Effector memory CD4-positive, alpha-beta T cell (primary cell): ENCODE results near the gene OPN3.

Experiments
- DNase-seq, 3 donors: peaks; one replicate each; pipeline ENCODE4 v3.0.0-alpha.2; 2020
- H3K27ac ChIP-seq: 2 replicates; pipeline ENCODE4 v1.7.0; 2013; ENCODE audit warnings: mild to moderate bottlenecking, low read length, moderate library complexity; ENCODE audit not compliant: insufficient read depth, poor library complexity, severe bottlenecking
- H3K27me3 ChIP-seq: replicated peaks from 2 replicates; pipeline ENCODE4 v1.7.0; 2013; ENCODE audit warnings: mild to moderate bottlenecking, low read length; ENCODE audit not compliant: insufficient read depth, control insufficient read depth, poor library complexity, severe bottlenecking
- H3K36me3 ChIP-seq: 2 replicates; pipeline ENCODE4 v1.7.0; 2013; ENCODE audit warnings: mild to moderate bottlenecking, low read length, moderate library complexity; ENCODE audit not compliant: control insufficient read depth, insufficient read depth
- H3K4me1 ChIP-seq: 2 replicates; pipeline ENCODE4 v1.7.0; 2013; ENCODE audit warnings: low read length, mild to moderate bottlenecking; ENCODE audit not compliant: control insufficient read depth, insufficient read depth, poor library complexity, severe bottlenecking
- H3K4me3 ChIP-seq: 2 replicates; pipeline ENCODE4 v1.7.0; 2013; ENCODE audit warnings: low read length, low read depth, mild to moderate bottlenecking; ENCODE audit not compliant: insufficient read depth, poor library complexity, severe bottlenecking
- H3K9me3 ChIP-seq: 2 replicates; pipeline ENCODE4 v1.7.0; 2013; ENCODE audit warnings: mild to moderate bottlenecking, low read length, moderate library complexity; ENCODE audit not compliant: control insufficient read depth

Gene OPN3

GRCh38 chr1:241611063-241611462, 29.1 kb downstream of the OPN3 start:
- H3K27ac ChIP-seq, result no peak overlapping the region
- H3K36me3 ChIP-seq, result no peaks in the 10 kb centered on the region
- H3K27me3 ChIP-seq, result no peaks in the 10 kb centered on the region
- no peak for DNase-seq
- no peaks in the 10 kb centered on the region for H3K4me1 ChIP-seq
- no peaks in the 10 kb centered on the region for H3K9me3 ChIP-seq
- H3K4me3 ChIP-seq, result no peak overlapping the region

GRCh38 chr1:241610056-241610815, 29.9 kb downstream of the OPN3 start:
- Histone ChIP-seq H3K4me1 (no peaks in the 10 kb centered on the region), H3K36me3 (no peaks in the 10 kb centered on the region), H3K4me3 (no peak overlapping the region), H3K27ac (no peak overlapping the region), H3K27me3 (no peaks in the 10 kb centered on the region), H3K9me3 (no peaks in the 10 kb centered on the region)
- no peak for DNase-seq

DNA sequence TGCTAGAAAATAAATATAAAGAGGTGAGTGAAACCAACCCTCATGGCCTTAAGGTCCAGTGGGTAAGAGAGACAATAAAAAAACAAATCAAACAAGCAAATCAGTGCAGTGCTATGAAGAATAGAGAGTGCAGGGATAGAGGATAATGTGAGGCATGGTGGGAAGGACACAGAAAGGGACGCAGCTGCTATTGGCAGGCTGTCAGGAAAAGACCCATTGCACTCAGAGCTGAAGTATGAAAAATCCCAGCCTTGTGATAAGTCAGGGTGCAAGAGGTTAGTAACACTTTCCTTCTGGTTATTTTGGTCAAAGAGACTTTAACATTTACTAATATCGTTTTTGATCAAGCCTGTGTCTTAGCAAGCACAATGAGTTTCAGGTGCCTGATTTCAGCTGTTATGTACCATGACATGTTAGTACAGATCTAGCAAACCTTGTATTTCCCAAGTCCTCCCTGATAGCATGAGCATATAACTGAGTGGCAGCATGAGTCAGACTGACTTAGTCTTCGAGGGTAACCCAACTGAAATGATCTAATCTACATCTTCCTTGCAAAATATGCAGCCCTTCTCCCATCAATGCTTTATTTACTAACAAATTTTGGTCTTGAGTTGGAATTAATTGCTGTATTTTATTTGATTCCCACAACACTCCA, 31.7 kb downstream of the OPN3 start:
- Histone ChIP-seq H3K4me3 (no peak overlapping the region), H3K36me3 (no peaks in the 10 kb centered on the region), H3K4me1 (no peaks in the 10 kb centered on the region), H3K9me3 (no peaks in the 10 kb centered on the region), H3K27me3 (no peaks in the 10 kb centered on the region), H3K27ac (no peak overlapping the region)
- no peak for DNase-seq

DNA sequence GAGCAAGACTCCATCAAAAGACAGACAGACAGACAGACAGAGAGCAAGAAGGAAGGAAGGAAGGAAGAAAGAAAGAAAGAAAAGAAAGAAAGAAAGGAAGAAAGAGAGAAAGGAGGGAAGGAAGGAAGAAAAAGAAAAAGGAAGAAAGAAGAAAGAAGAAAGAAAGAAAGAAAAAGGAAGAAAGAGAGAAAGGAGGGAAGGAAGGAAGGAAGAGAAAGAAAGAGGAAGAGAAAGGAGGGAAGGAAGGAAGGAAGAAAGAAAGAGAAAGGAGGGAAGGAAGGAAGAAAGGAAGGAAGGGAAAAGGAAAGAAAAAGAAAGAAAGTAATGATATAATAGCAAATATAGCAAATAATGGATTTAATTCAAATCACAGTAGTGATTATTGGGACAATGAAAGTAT, 32.7 kb downstream of the OPN3 start:
- Histone ChIP-seq H3K27me3 (no peaks in the 10 kb centered on the region), H3K4me3 (no peak overlapping the region), H3K4me1 (no peaks in the 10 kb centered on the region), H3K36me3 (no peaks in the 10 kb centered on the region), H3K27ac (no peak overlapping the region), H3K9me3 (no peaks in the 10 kb centered on the region)
- DNase-seq, result no peak

- no peak overlapping the region for H3K4me3 ChIP-seq
- no peak overlapping the region for H3K27ac ChIP-seq
Observed at GRCh38 chr1:241606544-241606943, 33.6 kb downstream of the OPN3 start.

GRCh38 chr1:241605146-241605805, 34.9 kb downstream of the OPN3 start:
- no peaks in the 10 kb centered on the region for H3K4me1 ChIP-seq
- no peaks in the 10 kb centered on the region for H3K36me3 ChIP-seq
- H3K4me3 ChIP-seq, result no peak overlapping the region
- no peaks in the 10 kb centered on the region for H3K27me3 ChIP-seq
- H3K9me3 ChIP-seq, result no peaks in the 10 kb centered on the region
- no peak overlapping the region for H3K27ac ChIP-seq
- no peak for DNase-seq

More at GRCh38 chr1:241606544-241606943, 33.6 kb downstream of the OPN3 start:
- DNase-seq, result no peak
- H3K4me1 ChIP-seq, result no peaks in the 10 kb centered on the region
- no peaks in the 10 kb centered on the region for H3K27me3 ChIP-seq
- H3K36me3 ChIP-seq, result no peaks in the 10 kb centered on the region
- H3K9me3 ChIP-seq, result no peaks in the 10 kb centered on the region

GRCh38 chr1:241603731-241604245, 36.4 kb downstream of the OPN3 start:
- Histone ChIP-seq H3K36me3 (no peaks in the 10 kb centered on the region), H3K4me1 (no peaks in the 10 kb centered on the region), H3K27me3 (no peaks in the 10 kb centered on the region), H3K4me3 (no peak overlapping the region), H3K27ac (no peak overlapping the region), H3K9me3 (no peaks in the 10 kb centered on the region)
- no peak for DNase-seq

DNA sequence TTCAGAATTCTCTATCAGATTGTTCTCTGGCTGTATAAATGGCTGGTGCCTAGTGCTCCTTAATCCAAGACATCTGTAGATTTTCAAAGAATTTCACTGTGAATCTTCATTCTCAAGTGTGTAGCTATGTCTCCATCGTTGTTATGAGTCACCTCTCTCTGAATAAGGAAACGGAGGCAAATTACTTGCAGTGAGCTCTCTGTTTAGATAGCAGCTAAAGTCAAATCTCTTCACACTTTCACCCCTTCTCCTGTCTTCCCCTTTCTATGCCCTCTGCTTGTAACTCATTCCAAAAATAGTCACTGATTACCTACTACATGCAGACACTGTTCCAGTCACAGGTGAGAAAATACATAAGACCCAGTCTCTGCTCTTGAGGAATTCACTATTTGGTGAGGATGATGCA, 39.7 kb downstream of the OPN3 start:
- DNase-seq, result no peak
- no peaks in the 10 kb centered on the region for H3K27me3 ChIP-seq
- no peaks in the 10 kb centered on the region for H3K9me3 ChIP-seq
- no peaks in the 10 kb centered on the region for H3K36me3 ChIP-seq
- H3K27ac ChIP-seq, result no peak overlapping the region
- H3K4me1 ChIP-seq, result no peaks in the 10 kb centered on the region
- no peak overlapping the region for H3K4me3 ChIP-seq

DNA sequence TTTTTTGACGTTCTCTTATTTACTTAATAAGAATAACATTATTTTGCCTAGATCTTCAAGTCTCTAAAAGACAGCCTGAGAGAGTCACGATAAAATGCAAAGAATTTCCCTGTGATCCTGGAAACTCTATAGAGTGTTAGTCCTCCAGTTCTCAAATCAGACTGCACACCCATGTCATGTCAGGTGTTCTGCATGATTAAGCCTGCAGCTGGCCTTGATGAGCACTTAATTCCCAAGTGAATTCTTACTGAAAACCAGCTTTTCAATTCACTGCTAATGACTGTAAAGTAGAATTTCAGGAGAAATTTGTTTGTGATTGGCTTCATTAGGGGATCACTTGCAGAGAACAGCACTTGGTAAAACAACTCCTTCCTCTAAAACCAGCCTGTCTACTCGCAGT, 41.9 kb downstream of the OPN3 start:
- DNase-seq, result no peak
- no peaks in the 10 kb centered on the region for H3K36me3 ChIP-seq
- no peak overlapping the region for H3K4me3 ChIP-seq
- no peak overlapping the region for H3K27ac ChIP-seq
- H3K27me3 ChIP-seq, result no peaks in the 10 kb centered on the region
- no peaks in the 10 kb centered on the region for H3K9me3 ChIP-seq
- no peaks in the 10 kb centered on the region for H3K4me1 ChIP-seq

DNA sequence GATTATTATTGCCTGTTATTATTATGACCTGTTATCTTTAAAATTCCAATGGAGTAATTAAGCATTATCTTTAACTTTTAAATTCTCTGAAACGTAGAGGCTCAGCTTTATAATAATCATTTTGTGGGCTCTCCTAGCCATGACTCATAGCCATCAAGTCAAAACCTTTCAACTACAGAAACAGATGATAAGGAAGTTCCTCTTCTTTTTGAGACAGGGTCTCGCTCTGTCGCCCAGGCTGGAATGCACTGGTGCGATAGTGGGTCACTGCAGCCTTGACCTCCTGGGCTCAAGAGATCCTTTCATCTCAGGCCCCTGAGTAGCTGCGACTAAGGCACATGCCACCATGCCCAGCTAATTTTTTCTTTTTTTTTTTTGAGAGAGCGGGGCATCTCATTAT, 43.5 kb downstream of the OPN3 start:
- no peaks in the 10 kb centered on the region for H3K36me3 ChIP-seq
- no peak overlapping the region for H3K27ac ChIP-seq
- H3K4me3 ChIP-seq, result no peak overlapping the region
- H3K9me3 ChIP-seq, result no peaks in the 10 kb centered on the region
- H3K4me1 ChIP-seq, result no peaks in the 10 kb centered on the region
- H3K27me3 ChIP-seq, result no peaks in the 10 kb centered on the region
- DNase-seq, result no peak
